HG03342 (cell line): ENCODE results near the gene PDE4B.
"Not testable (repeated sequence)": the region's sequence is repeated elsewhere in the genome, so short reads cannot be mapped to it uniquely, and the experiment has no call there.

Experiments used
- ATAC-seq: cut with Tn5 transposase; IDR thresholded peaks from one replicate; pipeline ENCODE4 v1.9.1; 2021; ENCODE audit warnings: mild to moderate bottlenecking, moderate library complexity; ENCODE audit not compliant: unreplicated experiment

Gene PDE4B

GRCh38 chr1:65813956-65814355 lies 21.3 kb downstream of the PDE4B start:
- ATAC-seq = no peak

- ATAC-seq = no peak
Observed at GRCh38 chr1:65814752-65815151, 22.1 kb downstream of the PDE4B start.

GRCh38 chr1:65817891-65818290 lies 25.2 kb downstream of the PDE4B start:
- no peak for ATAC-seq

GRCh38 chr1:65818966-65819365 lies 26.3 kb downstream of the PDE4B start:
- no peak for ATAC-seq

GRCh38 chr1:65820983-65821382 lies 28.3 kb downstream of the PDE4B start:
- no peak for ATAC-seq

- no peak for ATAC-seq
Observed at GRCh38 chr1:65821386-65821785, 28.7 kb downstream of the PDE4B start.

- ATAC-seq = no peak
Observed at GRCh38 chr1:65824103-65824502, 31.4 kb downstream of the PDE4B start.

GRCh38 chr1:65825741-65826140 lies 33.0 kb downstream of the PDE4B start:
- no peak for ATAC-seq

- ATAC-seq = no peak
Observed at GRCh38 chr1:65826782-65827181, 34.1 kb downstream of the PDE4B start.

GRCh38 chr1:65827346-65827745 lies 34.7 kb downstream of the PDE4B start:
- no peak for ATAC-seq

GRCh38 chr1:65830306-65830705 lies 37.6 kb downstream of the PDE4B start:
- peak; percentile 78 for ATAC-seq

- ATAC-seq = no peak
Observed at GRCh38 chr1:65832296-65832695, 39.6 kb downstream of the PDE4B start.

GRCh38 chr1:65836686-65837085 lies 44.0 kb downstream of the PDE4B start:
- no peak for ATAC-seq

- no peak for ATAC-seq
Observed at GRCh38 chr1:65840683-65841082, 48.0 kb downstream of the PDE4B start.

GRCh38 chr1:65844296-65844695 lies 51.6 kb downstream of the PDE4B start:
- no peak for ATAC-seq

GRCh38 chr1:65844821-65845534 lies 52.3 kb downstream of the PDE4B start:
- no peak for ATAC-seq

- ATAC-seq = no peak
Observed at GRCh38 chr1:65845535-65846060, 52.9 kb downstream of the PDE4B start.

- ATAC-seq = no peak
Observed at GRCh38 chr1:65846866-65847265, 54.2 kb downstream of the PDE4B start.

GRCh38 chr1:65850281-65850680 lies 57.6 kb downstream of the PDE4B start:
- no peak for ATAC-seq

- not testable (repeated sequence) for ATAC-seq
Observed at GRCh38 chr1:65856591-65856990, 63.9 kb downstream of the PDE4B start.

GRCh38 chr1:65866439-65866838 lies 73.7 kb downstream of the PDE4B start:
- ATAC-seq = peak; percentile 79

- ATAC-seq = no peak
Observed at GRCh38 chr1:65872301-65872700, 79.6 kb downstream of the PDE4B start.

GRCh38 chr1:65878342-65878741 lies 85.6 kb downstream of the PDE4B start:
- not testable (repeated sequence) for ATAC-seq
